Measurements from ENCODE around the gene MORN3. TPM values are rescaled to one million over a fixed set of nuclear protein-coding genes. Genes with fewer than 3 reads are reported as not detected.

MORN3 gene
- total and polyA plus RNA-seq, 10 of the 15 experiments (the other 5 are each of a cell fraction or from before 2014, with no cell fraction given): 0.08 to 0.34 (median 0.17) TPM

DNA sequence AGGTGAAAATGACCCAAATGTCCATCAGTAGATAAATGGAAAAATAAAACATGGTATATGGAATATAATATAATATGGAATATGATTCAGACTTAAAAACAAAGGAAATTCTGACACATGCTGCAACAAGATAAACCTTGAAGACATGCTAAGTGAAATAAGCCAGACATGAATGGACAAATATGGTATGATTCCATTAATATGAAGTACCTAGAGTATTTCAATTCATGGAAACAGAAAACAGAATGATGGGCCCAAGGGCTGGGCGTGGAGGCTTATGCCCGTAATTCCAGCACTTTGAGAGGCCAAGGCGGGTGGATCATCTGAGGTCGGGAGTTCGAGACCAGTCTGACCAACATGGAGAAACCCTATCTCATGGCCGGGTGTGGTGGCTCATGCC, 65.9 kb downstream of the MORN3 start:
- ChIA-PET CTCF (no interaction called here), RAD21 (ENCODE audit: unreplicated experiment) (interaction anchor here (0.7 kb wide), 1 partner anchor 113 kb away, joined by 3 read pairs; no protein-coding TSS in a partner anchor), SMC1A (ENCODE audit: uncharacterized antibody, unreplicated experiment) (no interaction called here), POLR2A (interaction anchor here (0.6 kb wide), 1 partner anchor 62 kb away, joined by 4 read pairs; no protein-coding TSS in a partner anchor)
- no peaks in the 10 kb centered on the region for H3K36me3 ChIP-seq (ENCODE audit: control insufficient read depth in 2 of 2, insufficient read depth in 2 of 2, low read length in 1 of 2)
- H3K4me2 ChIP-seq (ENCODE audit: control insufficient read depth, insufficient read depth): no peak overlapping the region
- intact Hi-C loops (cut with micrococcal nuclease; ENCODE audit: unreplicated experiment): no loop called here
- no peaks in the 10 kb centered on the region for H3K4me1 ChIP-seq (ENCODE audit: control insufficient read depth, insufficient read depth, low read length)
- ATAC-seq: no peak
- BruUV-seq (replicated peaks): no TSS peak
- in situ Hi-C loops (cut with MboI): no loop called here
- no peaks in the 10 kb centered on the region for H4K20me1 ChIP-seq (ENCODE audit: control insufficient read depth, insufficient read depth)
- no peak overlapping the region for H3K4me3 ChIP-seq
- no peaks in the 10 kb centered on the region for H3K9me3 ChIP-seq (replicated peaks; ENCODE audit: control insufficient read depth, insufficient read depth, low read length)
- TF ChIP-seq SIN3A (IDR thresholded peaks at IDR 0.05; ENCODE audit: low read depth, low read length) (no peak), SREBF1 (IDR thresholded peaks at IDR 0.05; ENCODE audit: low read length) (no peak), BACH1 (IDR thresholded peaks at IDR 0.05; ENCODE audit: borderline replicate concordance) (no peak), CTCF (IDR thresholded peaks at IDR 0.05 in 2 of 3, conservative IDR thresholded peaks at IDR 0.05 in 1 of 3; ENCODE audit: control insufficient read depth in 2 of 3, extremely low read depth in 1 of 3, insufficient read depth in 1 of 3, low read depth in 3 of 3, low read length in 3 of 3) (no peak), RFX5 (IDR thresholded peaks at IDR 0.05; ENCODE audit: low read depth, low read length) (no peak), PML (IDR thresholded peaks at IDR 0.05; ENCODE audit: low read length) (no peak), KLF5 (IDR thresholded peaks at IDR 0.05; ENCODE audit: partially characterized antibody) (no peak), ZNF622 (IDR thresholded peaks at IDR 0.05) (no peak), SREBF2 (IDR thresholded peaks at IDR 0.05; ENCODE audit: low read length) (no peak), ETV6 (conservative IDR thresholded peaks at IDR 0.05 in 1 of 2, IDR thresholded peaks at IDR 0.05 in 1 of 2; ENCODE audit: borderline replicate concordance in 1 of 2, low read depth in 1 of 2) (no peak), WRNIP1 (IDR thresholded peaks at IDR 0.05; ENCODE audit: borderline replicate concordance, low read depth, low read length) (no peak), SMAD5 (IDR thresholded peaks at IDR 0.05; ENCODE audit: low read depth) (no peak), ESRRA (IDR thresholded peaks at IDR 0.05; ENCODE audit: low read length) (no peak), MEF2B (IDR thresholded peaks at IDR 0.05; ENCODE audit: partially characterized antibody, poor library complexity, severe bottlenecking) (no peak), BRCA1 (IDR thresholded peaks at IDR 0.05; ENCODE audit: low read depth, low read length) (no peak), BCL11A (IDR thresholded peaks at IDR 0.05; ENCODE audit: low read depth, low read length) (no peak)
- TF ChIP-seq, protein P1, sequence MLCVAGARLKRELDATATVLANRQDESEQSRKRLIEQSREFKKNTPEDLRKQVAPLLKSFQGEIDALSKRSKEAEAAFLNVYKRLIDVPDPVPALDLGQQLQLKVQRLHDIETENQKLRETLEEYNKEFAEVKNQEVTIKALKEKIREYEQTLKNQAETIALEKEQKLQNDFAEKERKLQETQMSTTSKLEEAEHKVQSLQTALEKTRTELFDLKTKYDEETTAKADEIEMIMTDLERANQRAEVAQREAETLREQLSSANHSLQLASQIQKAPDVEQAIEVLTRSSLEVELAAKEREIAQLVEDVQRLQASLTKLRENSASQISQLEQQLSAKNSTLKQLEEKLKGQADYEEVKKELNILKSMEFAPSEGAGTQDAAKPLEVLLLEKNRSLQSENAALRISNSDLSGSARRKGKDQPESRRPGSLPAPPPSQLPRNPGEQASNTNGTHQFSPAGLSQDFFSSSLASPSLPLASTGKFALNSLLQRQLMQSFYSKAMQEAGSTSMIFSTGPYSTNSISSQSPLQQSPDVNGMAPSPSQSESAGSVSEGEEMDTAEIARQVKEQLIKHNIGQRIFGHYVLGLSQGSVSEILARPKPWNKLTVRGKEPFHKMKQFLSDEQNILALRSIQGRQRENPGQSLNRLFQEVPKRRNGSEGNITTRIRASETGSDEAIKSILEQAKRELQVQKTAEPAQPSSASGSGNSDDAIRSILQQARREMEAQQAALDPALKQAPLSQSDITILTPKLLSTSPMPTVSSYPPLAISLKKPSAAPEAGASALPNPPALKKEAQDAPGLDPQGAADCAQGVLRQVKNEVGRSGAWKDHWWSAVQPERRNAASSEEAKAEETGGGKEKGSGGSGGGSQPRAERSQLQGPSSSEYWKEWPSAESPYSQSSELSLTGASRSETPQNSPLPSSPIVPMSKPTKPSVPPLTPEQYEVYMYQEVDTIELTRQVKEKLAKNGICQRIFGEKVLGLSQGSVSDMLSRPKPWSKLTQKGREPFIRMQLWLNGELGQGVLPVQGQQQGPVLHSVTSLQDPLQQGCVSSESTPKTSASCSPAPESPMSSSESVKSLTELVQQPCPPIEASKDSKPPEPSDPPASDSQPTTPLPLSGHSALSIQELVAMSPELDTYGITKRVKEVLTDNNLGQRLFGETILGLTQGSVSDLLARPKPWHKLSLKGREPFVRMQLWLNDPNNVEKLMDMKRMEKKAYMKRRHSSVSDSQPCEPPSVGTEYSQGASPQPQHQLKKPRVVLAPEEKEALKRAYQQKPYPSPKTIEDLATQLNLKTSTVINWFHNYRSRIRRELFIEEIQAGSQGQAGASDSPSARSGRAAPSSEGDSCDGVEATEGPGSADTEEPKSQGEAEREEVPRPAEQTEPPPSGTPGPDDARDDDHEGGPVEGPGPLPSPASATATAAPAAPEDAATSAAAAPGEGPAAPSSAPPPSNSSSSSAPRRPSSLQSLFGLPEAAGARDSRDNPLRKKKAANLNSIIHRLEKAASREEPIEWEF (IDR thresholded peaks at IDR 0.05; ENCODE audit: insufficient replicate concordance, low read depth, low read length): no peak
- TF ChIP-seq, protein P2, sequence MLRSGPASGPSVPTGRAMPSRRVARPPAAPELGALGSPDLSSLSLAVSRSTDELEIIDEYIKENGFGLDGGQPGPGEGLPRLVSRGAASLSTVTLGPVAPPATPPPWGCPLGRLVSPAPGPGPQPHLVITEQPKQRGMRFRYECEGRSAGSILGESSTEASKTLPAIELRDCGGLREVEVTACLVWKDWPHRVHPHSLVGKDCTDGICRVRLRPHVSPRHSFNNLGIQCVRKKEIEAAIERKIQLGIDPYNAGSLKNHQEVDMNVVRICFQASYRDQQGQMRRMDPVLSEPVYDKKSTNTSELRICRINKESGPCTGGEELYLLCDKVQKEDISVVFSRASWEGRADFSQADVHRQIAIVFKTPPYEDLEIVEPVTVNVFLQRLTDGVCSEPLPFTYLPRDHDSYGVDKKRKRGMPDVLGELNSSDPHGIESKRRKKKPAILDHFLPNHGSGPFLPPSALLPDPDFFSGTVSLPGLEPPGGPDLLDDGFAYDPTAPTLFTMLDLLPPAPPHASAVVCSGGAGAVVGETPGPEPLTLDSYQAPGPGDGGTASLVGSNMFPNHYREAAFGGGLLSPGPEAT (IDR thresholded peaks at IDR 0.05; ENCODE audit: low read depth): no peak
- no peak for DNase-seq (ENCODE audit: low read depth, low spot score)
- no peaks in the 10 kb centered on the region for H3K27me3 ChIP-seq (replicated peaks in 1 of 2; ENCODE audit: control insufficient read depth in 2 of 2, insufficient read depth in 2 of 2, low read length in 1 of 2)
- FAIRE-seq: no peak
- no peak overlapping the region for H2AFZ ChIP-seq (ENCODE audit: control insufficient read depth, low read depth, low read length)
- H3K27ac ChIP-seq (ENCODE audit: control insufficient read depth, insufficient read depth): no peak overlapping the region
- 59% methylated on average over 6 of the region's 6 CpGs for WGBS (ENCODE audit: insufficient coverage, insufficient replicate concordance, low lambda C conversion rate, missing lambda C conversion rate)
- no peaks in the 10 kb centered on the region for H3K79me2 ChIP-seq (ENCODE audit: control insufficient read depth, insufficient read depth, low read length)
- H3K9ac ChIP-seq (ENCODE audit: control insufficient read depth, insufficient read depth, low read length): no peak overlapping the region
